NB4 (cell line): ENCODE data around the gene ARMC3.

ENCODE experiments used
- DNase-seq: peaks from one replicate; pipeline ENCODE4 v3.0.0; 2010; ENCODE audit warnings: low read depth
- H3K4me3 ChIP-seq: one replicate; pipeline ENCODE4 v1.5.1; 2011; ENCODE audit warnings: mild to moderate bottlenecking, low read depth, low read length, moderate library complexity
- MAX ChIP-seq: IDR thresholded peaks from 2 replicates; pipeline ENCODE4 v1.6.1; 2011; ENCODE audit warnings: low read depth, low read length
- MYC ChIP-seq: IDR thresholded peaks from 2 replicates; pipeline ENCODE4 v1.6.1; 2011; ENCODE audit warnings: low read depth, low read length
- POLR2A ChIP-seq: IDR thresholded peaks from 2 replicates; pipeline ENCODE4 v1.6.1; 2011; ENCODE audit warnings: mild to moderate bottlenecking; ENCODE audit not compliant: insufficient read length; ENCODE audit errors: extremely low read depth
- TF ChIP-seq, protein P1 (sequence below): IDR thresholded peaks from one replicate; pipeline ENCODE4 v1.5.1; 2012; ENCODE audit warnings: low read depth, low read length

ARMC3 gene

DNA sequence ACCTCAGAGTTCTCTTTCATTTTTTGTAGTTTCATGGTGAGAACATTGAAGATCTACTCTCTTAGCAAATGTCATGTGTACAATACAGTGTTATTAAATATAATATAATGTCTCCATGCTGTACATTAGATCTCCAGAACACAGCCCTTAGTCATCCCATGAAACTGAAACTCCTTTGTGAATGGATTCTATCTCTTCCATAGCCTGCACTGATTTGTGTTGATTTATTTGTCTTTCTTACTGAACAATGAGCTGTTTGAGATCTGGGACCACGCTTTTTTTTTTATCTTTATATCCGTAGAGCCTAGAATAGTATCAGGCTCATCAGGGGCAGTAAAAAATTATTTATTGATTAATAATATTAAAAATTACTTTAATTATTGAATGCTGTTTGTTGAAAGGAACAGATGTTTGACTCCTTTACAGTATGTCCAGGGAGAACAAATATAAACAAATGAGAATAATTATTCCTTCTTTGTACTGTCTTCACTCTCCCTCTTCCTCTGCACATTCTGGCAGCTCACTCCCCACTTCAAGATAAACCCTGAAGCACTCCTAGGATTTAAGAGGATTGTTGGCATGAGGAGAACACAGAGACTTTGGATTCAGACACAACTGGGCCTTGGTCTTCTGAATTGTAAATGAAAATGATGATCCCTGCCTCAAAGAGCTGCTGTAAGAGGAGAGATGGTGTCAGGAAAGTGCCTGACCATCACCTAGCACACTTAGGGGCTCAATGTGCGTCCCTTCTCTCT, 85.9 kb downstream of the ARMC3 start:
- TF ChIP-seq, protein P1, sequence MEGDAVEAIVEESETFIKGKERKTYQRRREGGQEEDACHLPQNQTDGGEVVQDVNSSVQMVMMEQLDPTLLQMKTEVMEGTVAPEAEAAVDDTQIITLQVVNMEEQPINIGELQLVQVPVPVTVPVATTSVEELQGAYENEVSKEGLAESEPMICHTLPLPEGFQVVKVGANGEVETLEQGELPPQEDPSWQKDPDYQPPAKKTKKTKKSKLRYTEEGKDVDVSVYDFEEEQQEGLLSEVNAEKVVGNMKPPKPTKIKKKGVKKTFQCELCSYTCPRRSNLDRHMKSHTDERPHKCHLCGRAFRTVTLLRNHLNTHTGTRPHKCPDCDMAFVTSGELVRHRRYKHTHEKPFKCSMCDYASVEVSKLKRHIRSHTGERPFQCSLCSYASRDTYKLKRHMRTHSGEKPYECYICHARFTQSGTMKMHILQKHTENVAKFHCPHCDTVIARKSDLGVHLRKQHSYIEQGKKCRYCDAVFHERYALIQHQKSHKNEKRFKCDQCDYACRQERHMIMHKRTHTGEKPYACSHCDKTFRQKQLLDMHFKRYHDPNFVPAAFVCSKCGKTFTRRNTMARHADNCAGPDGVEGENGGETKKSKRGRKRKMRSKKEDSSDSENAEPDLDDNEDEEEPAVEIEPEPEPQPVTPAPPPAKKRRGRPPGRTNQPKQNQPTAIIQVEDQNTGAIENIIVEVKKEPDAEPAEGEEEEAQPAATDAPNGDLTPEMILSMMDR = no peak
- TF ChIP-seq MAX = no peak
- no peak for TF ChIP-seq POLR2A
- TF ChIP-seq MYC = no peak
- no peak for DNase-seq

DNA sequence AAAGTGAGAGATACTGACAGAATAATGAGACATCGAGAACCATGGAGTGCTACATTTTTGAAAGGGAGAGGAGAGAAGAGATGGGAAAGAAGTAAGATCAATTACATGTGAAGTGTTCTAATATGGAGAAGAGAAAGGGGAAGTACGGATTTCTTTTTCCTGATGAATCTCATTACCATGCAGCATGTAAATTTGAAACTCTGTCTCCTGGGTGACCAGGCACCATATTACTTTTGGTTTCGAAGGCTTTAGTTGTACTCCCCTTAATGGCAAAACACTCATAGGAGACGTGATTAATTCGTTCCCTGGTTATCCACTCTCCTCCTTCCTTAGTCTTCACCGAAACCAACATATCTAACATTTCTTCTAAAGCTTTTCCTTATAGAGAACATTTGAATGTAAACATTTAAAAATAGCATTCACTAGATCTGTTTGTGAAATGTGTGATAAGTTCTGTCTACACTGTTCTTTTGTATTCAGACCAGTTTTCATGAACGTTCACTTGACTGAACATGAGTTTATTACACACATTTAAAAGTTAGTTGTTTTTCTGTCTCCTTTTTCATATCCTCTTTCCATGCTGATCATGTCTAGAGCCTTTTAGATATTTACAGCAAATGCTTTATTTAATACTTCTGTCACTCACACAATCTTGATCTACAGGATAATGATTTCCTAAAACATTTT, 87.3 kb downstream of the ARMC3 start:
- no peak for DNase-seq
- no peak overlapping the region for H3K4me3 ChIP-seq
- TF ChIP-seq POLR2A = no peak
- TF ChIP-seq, protein P1 = no peak
- no peak for TF ChIP-seq MAX
- no peak for TF ChIP-seq MYC

More for the DNA sequence above, 85.9 kb downstream of the ARMC3 start:
- no peak overlapping the region for H3K4me3 ChIP-seq

- DNase-seq = no peak
- no peak overlapping the region for H3K4me3 ChIP-seq
- TF ChIP-seq POLR2A (no peak), MAX (no peak), MYC (no peak)
- TF ChIP-seq, protein P1 = no peak
These were observed 88.8 kb downstream of the ARMC3 start for GRCh38 chr10:23016636-23017035.

- no peak overlapping the region for H3K4me3 ChIP-seq
- TF ChIP-seq MAX (no peak), MYC (no peak), POLR2A (no peak)
- TF ChIP-seq, protein P1 = no peak
- no peak for DNase-seq
These were observed 91.8 kb downstream of the ARMC3 start for GRCh38 chr10:23019633-23020032.

GRCh38 chr10:23021430-23021829, 93.6 kb downstream of the ARMC3 start:
- TF ChIP-seq, protein P1 = no peak
- TF ChIP-seq MYC = no peak
- no peak for TF ChIP-seq MAX
- no peak for TF ChIP-seq POLR2A
- no peak for DNase-seq
- no peak overlapping the region for H3K4me3 ChIP-seq
